Neural cell (in vitro differentiated cells): Measurements from ENCODE around the gene ZNF292.

Experiments used
- EP300 ChIP-seq: fragments of 450-650 bp; conservative IDR thresholded peaks from 2 replicates; pipeline ENCODE4 v1.6.1; 2014; ENCODE audit warnings: antibody characterized with exemption, mild to moderate bottlenecking, moderate library complexity; ENCODE audit not compliant: poor library complexity, severe bottlenecking
- POLR2AphosphoS5 ChIP-seq: IDR thresholded peaks from 2 replicates; pipeline ENCODE4 v1.6.1; 2012
- RAD21 ChIP-seq: fragments of 450-650 bp; conservative IDR thresholded peaks from 2 replicates; pipeline ENCODE4 v1.6.1; 2014; ENCODE audit warnings: antibody characterized with exemption, mild to moderate bottlenecking, moderate library complexity
- SMC3 ChIP-seq: fragments of 450-650 bp; conservative IDR thresholded peaks from 2 replicates; pipeline ENCODE4 v1.6.1; 2014; ENCODE audit warnings: antibody characterized with exemption, mild to moderate bottlenecking, moderate library complexity; ENCODE audit not compliant: poor library complexity
- TF ChIP-seq, protein P1 (sequence below): fragments of 450-650 bp; IDR thresholded peaks from 2 replicates; pipeline ENCODE4 v1.5.1; 2014; ENCODE audit warnings: antibody characterized with exemption, mild to moderate bottlenecking, moderate library complexity; ENCODE audit not compliant: poor library complexity, severe bottlenecking
- TF ChIP-seq, protein P2 (sequence below): IDR thresholded peaks from 2 replicates; pipeline ENCODE4 v1.6.1; 2012; ENCODE audit warnings: borderline replicate concordance

DNA sequence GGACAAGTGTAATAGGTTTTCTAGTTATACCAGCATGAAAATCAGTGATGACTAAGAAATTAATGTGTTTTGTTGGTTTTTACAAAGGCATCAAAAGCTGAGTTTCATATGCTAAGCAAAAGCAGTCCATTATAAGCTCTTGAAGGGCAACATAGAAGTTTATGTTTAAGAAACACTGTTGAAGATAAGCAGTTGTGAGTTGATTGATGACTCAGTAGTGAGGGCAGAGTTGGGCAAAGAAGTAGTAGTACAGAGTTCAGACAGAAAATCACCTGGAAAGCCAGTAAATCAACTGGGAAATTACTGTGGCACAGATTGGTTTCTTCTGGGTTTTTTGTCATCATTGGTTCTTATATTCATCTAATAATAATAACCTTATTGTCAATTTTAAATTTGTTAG lies 89.0 kb downstream of the ZNF292 start:
- TF ChIP-seq, protein P1, sequence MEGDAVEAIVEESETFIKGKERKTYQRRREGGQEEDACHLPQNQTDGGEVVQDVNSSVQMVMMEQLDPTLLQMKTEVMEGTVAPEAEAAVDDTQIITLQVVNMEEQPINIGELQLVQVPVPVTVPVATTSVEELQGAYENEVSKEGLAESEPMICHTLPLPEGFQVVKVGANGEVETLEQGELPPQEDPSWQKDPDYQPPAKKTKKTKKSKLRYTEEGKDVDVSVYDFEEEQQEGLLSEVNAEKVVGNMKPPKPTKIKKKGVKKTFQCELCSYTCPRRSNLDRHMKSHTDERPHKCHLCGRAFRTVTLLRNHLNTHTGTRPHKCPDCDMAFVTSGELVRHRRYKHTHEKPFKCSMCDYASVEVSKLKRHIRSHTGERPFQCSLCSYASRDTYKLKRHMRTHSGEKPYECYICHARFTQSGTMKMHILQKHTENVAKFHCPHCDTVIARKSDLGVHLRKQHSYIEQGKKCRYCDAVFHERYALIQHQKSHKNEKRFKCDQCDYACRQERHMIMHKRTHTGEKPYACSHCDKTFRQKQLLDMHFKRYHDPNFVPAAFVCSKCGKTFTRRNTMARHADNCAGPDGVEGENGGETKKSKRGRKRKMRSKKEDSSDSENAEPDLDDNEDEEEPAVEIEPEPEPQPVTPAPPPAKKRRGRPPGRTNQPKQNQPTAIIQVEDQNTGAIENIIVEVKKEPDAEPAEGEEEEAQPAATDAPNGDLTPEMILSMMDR, result no peak
- TF ChIP-seq SMC3 (no peak), POLR2AphosphoS5 (no peak), EP300 (no peak), RAD21 (no peak)
- TF ChIP-seq, protein P2, sequence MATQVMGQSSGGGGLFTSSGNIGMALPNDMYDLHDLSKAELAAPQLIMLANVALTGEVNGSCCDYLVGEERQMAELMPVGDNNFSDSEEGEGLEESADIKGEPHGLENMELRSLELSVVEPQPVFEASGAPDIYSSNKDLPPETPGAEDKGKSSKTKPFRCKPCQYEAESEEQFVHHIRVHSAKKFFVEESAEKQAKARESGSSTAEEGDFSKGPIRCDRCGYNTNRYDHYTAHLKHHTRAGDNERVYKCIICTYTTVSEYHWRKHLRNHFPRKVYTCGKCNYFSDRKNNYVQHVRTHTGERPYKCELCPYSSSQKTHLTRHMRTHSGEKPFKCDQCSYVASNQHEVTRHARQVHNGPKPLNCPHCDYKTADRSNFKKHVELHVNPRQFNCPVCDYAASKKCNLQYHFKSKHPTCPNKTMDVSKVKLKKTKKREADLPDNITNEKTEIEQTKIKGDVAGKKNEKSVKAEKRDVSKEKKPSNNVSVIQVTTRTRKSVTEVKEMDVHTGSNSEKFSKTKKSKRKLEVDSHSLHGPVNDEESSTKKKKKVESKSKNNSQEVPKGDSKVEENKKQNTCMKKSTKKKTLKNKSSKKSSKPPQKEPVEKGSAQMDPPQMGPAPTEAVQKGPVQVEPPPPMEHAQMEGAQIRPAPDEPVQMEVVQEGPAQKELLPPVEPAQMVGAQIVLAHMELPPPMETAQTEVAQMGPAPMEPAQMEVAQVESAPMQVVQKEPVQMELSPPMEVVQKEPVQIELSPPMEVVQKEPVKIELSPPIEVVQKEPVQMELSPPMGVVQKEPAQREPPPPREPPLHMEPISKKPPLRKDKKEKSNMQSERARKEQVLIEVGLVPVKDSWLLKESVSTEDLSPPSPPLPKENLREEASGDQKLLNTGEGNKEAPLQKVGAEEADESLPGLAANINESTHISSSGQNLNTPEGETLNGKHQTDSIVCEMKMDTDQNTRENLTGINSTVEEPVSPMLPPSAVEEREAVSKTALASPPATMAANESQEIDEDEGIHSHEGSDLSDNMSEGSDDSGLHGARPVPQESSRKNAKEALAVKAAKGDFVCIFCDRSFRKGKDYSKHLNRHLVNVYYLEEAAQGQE, result no peak
